CD4-positive, alpha-beta T cell treated with Interleukin-17A for 4 hours (primary cell): ENCODE data around the gene LIPI.
"Not testable (repeated sequence)": the region's sequence is repeated elsewhere in the genome, so short reads cannot be mapped to it uniquely, and the experiment has no call there.

ENCODE experiments used
- DNase-seq: peaks from one replicate; pipeline ENCODE4 v3.0.0-alpha.2; 2020; ENCODE audit warnings: mixed read lengths

LIPI gene

DNA sequence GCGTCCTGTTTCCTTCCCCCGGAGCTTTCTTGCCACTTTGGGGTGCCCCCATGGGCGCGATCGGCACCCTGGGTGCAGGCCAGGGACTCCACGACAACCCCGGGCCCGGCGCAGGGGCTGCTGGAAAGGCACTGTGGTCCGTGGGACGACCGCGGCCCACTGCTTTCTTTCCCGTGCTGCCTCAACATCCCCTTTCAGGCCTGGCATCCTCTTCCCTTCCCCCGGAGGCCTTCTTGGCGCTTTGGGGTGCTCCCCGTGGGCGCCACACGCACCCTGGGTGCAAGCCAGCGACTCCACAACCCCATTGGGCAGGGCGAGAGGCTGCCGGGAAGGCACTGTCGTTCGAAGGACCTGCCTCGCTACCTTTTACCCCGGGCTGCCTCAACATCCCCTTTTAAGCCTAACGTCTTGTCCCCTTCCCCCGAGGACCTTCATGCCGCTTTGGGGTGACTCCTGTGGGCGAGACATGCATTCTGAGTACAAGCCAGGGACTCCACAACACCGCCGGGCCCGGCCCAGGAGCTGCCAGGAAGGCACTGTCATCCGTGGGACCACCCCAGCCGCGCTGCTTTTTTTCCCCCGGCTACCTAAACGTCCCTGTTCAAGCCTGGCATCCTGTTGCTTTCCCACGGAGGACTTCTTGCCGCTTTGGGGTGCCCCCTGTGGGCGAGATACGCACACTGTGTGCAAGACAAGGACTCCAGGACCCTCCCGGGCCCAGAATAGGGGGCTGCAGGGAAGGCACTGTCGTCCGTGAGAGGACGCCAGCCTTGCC, 137.8 kb downstream of the LIPI start:
- DNase-seq, result no peak

DNA sequence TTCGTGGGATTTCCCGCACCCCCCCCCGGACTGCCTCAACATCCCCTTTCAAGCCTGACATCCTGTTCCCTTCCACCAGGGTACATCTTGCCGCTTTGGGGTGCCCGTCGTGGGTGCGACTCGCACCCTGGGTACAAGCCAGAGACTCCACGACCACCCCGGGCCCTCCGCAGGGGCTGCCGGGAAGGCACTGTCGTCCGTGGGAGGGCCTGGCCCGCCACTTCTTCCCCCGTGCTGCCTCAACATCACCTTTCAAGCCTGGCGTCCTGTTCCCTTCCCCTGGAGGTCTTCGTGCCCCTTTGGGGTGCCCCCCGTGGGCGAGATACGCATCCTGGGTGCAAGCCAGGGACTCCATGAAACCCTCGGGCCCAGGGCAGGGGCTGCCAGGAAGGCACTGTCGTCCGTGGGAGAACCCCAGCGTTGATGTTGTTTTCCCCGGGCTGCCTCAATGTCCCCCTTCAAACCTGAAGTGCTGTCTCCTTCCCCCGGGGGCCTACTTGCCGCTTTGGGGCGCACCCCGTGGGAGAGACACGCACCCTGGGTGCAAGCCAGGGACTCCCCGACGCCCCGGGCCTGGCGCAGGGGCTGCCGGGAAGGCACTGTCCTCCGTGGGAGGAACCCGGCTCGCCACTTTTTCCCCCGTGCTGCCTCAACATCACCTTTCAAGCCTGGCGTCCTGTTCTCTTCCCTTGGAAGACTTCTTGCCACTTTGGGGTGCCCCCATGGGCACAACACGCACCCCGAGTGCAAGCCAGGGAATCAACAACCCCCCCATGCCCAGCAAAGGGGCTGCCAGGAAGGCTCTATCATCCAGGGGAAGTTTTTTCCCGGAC, 138.6 kb downstream of the LIPI start:
- no peak for DNase-seq

DNA sequence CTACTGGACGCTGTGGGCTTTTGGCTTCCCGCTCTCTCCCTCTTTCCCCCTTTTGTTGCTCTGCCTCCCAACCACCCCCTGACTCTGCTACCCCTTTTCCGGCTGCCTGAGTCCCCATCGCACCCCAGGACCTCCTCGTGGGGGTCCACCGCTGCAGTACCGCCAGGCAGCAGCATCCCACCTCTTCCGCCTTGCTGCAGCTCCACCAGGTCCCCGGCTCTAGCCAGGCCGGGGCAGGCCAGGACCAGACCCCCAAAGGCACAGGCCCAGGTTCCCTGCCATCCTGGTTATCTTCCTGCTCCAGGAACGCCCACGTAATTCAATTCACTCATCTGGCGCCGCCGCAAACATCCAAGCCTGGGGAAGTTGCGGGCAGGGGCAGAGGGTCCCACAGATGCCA, 139.8 kb downstream of the LIPI start:
- no peak for DNase-seq

DNA sequence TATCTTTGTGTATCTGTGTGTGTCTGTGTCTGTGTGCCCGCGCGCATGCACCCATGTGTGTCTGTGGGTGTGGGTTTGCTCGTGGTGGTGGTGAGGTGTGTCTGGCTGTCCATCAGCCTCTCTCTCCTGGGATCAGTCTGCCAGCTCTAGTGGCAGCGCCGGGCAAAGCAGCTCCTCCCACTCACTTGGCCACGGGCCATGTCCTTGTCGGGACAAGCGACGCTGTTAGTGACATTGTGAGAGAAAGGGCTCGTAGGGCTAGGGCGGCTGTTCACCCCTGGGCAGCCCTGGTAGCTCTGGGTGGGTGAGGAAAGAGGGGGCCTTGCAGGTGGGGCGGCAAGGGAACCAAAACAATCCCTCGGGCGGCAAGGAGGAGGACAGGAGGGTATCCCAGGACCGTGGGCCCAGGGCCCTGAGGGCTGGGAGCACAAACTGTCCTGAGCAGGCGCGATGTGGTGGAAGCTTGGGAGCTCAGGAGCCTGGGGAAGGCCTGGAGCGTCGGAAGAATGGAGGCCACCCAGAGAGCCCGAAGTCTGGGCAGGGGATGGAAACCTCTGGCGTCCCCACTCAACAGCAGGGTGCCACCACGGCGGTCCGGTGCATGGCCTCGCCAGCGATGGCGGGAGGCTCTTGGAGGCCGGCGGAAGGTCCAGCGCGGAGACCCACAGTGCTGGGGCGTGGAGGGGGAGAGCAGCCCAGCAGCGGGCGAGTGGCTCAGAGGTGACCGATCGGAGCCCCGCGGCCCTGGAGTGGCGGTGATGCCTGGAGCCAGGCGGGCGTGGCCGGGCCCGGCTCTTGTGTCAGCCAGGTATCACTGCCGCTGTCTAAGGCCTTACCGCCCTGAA, 140.5 kb downstream of the LIPI start:
- no peak for DNase-seq

DNA sequence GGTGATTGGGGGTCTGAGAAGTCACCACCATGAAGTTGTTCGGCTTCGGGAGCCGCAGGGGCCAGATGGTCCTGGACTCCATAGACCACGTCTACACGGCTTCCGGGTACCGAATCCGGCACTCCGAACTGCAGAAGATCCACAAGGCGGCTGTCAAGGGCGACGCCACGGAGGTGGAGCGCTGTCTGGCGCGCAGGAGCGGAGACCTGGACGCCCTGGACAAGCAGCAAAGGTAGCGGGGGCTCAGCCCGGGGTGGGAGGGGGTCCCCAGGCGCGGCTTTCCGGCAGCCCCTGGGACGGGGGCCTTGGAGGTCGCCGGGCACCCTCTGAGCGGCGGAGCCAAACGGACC, 146.5 kb downstream of the LIPI start:
- DNase-seq, result no peak

DNA sequence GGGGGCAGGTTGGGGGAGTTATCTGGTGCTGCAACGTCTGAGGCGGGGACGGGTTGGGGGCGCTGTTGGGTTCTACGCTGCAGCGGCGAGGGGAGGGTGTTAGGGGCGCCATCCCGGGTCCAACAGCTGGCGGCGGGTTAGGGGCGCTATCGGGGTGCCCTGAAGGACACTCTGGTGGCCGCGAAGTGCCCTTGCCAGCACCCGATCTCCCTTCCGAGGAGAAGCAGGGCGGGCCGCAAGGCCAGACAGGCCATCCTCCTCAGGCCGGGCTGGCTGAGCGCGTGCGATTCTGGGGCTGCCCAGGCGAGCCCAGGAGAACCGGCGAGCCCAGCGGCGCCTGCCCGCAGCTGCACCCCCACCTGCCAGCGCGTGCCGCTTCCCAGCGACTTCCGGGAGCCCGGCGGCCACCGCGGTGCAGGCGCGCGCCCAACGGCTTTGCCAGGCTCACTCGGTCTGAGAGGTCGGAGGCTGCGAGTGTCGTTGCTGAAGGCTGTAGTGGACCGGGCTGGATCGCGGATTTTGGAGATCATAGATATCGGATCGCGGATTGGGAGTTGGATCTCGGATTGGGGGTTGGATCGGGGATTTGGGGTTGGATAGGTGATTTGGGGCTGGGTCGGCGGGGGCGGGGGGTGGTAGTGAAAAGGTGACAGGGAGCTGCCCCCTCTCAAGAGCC, 147.0 kb downstream of the LIPI start:
- DNase-seq, result not testable (repeated sequence)

DNA sequence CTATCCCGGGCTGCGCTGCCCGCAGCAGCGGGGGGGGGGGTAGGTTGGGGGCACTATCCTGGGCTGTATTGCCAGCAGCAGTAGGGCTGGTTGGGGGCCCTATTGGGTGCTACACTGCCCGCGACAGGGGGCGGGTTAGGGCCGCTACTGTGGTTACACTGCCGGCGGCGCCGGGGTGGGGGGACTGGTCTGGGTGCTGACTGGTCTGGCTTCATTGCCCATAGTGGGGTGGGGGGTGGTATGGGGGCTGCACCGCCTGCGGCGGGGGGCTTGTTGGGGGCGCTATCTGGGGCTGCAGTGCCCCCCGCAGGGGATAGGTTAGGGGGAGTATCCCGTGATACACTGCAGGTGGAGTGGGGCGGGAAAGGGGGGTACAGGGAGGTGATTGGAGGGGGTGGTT, 148.1 kb downstream of the LIPI start:
- DNase-seq, result not testable (repeated sequence)

DNA sequence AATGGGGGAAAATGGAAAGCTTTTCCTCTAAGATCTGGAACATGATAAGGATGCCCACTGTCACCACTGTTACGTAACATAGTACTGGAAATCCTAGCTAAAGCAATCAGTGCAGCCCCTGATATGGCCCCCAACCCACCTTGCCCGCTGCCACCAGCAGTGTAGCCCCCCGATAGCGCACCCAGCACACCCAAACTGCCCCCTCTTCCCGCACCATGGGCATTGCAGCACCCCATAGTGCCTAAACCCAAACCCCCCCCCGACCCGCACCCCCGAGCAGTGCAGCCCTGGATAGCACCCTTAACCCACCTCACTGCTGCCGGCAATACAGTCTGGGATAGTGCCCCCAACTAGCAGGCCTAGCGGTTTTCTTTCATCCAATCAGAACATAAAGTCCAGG, 148.9 kb downstream of the LIPI start:
- not testable (repeated sequence) for DNase-seq

DNA sequence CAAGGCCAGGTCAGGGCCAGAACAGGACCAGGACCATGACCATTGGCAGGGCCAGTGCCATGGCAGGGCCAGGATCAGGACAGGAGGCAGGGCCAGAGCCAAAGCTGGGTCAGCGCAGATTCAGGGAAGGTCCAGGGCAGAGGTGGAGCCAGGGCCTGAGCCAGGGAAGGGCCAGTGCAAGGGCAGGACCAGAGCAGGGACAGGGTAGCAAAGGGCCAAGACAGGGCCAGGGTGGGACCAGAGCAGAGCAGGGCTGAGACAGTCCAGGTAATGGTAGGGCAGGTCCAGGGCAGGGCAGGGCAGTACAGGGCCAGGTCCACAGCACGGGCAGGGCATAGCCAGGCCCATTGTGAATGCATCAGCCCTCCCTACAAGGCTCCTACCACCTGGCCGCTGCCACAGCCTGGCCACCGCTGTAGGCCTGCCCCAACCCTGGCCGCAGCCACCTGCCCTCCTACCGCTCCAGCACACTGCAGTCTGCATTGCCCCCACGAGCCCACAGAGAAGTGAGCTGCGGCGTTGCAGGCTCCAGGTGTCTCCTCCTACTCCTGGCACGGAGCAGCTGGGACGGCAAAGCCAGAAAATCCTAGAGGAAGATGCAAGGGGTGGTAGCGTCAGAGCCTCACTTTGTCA, 151.6 kb downstream of the LIPI start:
- not testable (repeated sequence) for DNase-seq
